Endothelial cell (in vitro differentiated cells): ENCODE measurements around the gene OS9. TPM values are rescaled to one million over a fixed set of nuclear protein-coding genes. Genes with fewer than 3 reads are reported as not detected.
"Not testable (repeated sequence)": the region's sequence is repeated elsewhere in the genome, so short reads cannot be mapped to it uniquely, and the experiment has no call there.

Experiments
- DNase-seq: peaks from one replicate; pipeline ENCODE4 v3.0.0; 2021; ENCODE audit warnings: low spot score
- H3K27ac Mint-ChIP-seq: one replicate; pipeline ENCODE4 v1.8.0; 2021; ENCODE audit warnings: mixed read lengths, inconsistent platforms; ENCODE audit not compliant: unreplicated experiment
- H3K27me3 Mint-ChIP-seq: one replicate; pipeline ENCODE4 v1.8.0; 2021; ENCODE audit warnings: mild to moderate bottlenecking, moderate library complexity, mixed read lengths, inconsistent platforms; ENCODE audit not compliant: unreplicated experiment
- H3K36me3 Mint-ChIP-seq: one replicate; pipeline ENCODE4 v1.8.0; 2021; ENCODE audit warnings: mild to moderate bottlenecking, low read depth, mixed read lengths, inconsistent platforms; ENCODE audit not compliant: unreplicated experiment
- H3K4me1 Mint-ChIP-seq: one replicate; pipeline ENCODE4 v1.8.0; 2021; ENCODE audit warnings: mild to moderate bottlenecking, mixed read lengths, inconsistent platforms; ENCODE audit not compliant: unreplicated experiment
- H3K4me3 Mint-ChIP-seq: one replicate; pipeline ENCODE4 v1.8.0; 2021; ENCODE audit warnings: mild to moderate bottlenecking, mixed read lengths, inconsistent platforms; ENCODE audit not compliant: unreplicated experiment
- H3K9me3 Mint-ChIP-seq: one replicate; pipeline ENCODE4 v1.8.0; 2021; ENCODE audit warnings: mixed read lengths, inconsistent platforms; ENCODE audit not compliant: unreplicated experiment
- CTCF ChIP-seq: fragments of 200-600 bp; sonication (generic); IDR thresholded peaks from one replicate; pipeline ENCODE4 v1.5.0; 2021; ENCODE audit warnings: antibody characterized with exemption; ENCODE audit not compliant: unreplicated experiment
- long read RNA-seq: library from polyadenylated mRNA; unstranded; transcript quantifications from one replicate; pipeline ENCODE4 v2.0.0, GENCODE V29; 2020; ENCODE audit not compliant: unreplicated experiment
- total RNA-seq: library from RNA; stranded (reverse); fragmentation: NEBNext Ultra II Directional; extraction: Animal tissue kit (Norgen Biotek cat#: 25700); gene quantifications from one replicate; pipeline ENCODE4 v1.2.1, GENCODE V29; 2021; ENCODE audit not compliant: unreplicated experiment

The OS9 gene
- 220 TPM for total RNA-seq
- long read RNA-seq, transcript OS9-202 (15 exons, 2,691 nt): minor isoform, 50 of 245 reads
- long read RNA-seq, transcript OS9-201 (14 exons, 2,505 nt): minor isoform, 37 of 245 reads
- long read RNA-seq, transcript OS9-203 (14 exons, 2,457 nt): minor isoform, 10 of 245 reads
- long read RNA-seq, transcript OS9-220 (14 exons, 2,135 nt): major isoform, 81 of 245 reads
- long read RNA-seq, partial matches to known transcripts: 22 of 245 reads
- long read RNA-seq, other reads (novel, unspliced or antisense): 37 of 245 reads

GRCh38 chr12:57693659-57694458 lies at the start of gene OS9:
Gene OS9 (plus strand): TSS chr12:57694132. CDS start chr12:57694162, 30 bp downstream.
- H3K9me3 Mint-ChIP-seq: no peaks in the 10 kb centered on the region
- no peak within 1 kb of the TSS for H3K4me3 Mint-ChIP-seq
- H3K27me3 Mint-ChIP-seq: peaks cover 2% of the 10 kb centered on the region
- H3K27ac Mint-ChIP-seq: no peak within 1 kb of the TSS
- no peaks in the 10 kb centered on the region for H3K4me1 Mint-ChIP-seq
- peaks cover 22% of the 10 kb centered on the region for H3K36me3 Mint-ChIP-seq
- DNase-seq: peak; percentile 80
- TF ChIP-seq CTCF: peak; percentile 73

GRCh38 chr12:57645990-57646658 lies 47.8 kb upstream of the OS9 start:
- H3K36me3 Mint-ChIP-seq, H3K9me3 Mint-ChIP-seq, H3K4me1 Mint-ChIP-seq, H3K27me3 Mint-ChIP-seq, DNase-seq, H3K27ac Mint-ChIP-seq, H3K4me3 Mint-ChIP-seq: not testable (repeated sequence)

- H3K27ac Mint-ChIP-seq, H3K4me3 Mint-ChIP-seq: not testable (repeated sequence)
Measured at GRCh38 chr12:57646659-57647049, 47.3 kb upstream of the OS9 start.

GRCh38 chr12:57654042-57654441 lies 39.9 kb upstream of the OS9 start:
- Mint-ChIP-seq H3K4me3 (no peak overlapping the region), H3K36me3 (peaks cover 14% of the 10 kb centered on the region), H3K4me1 (no peaks in the 10 kb centered on the region), H3K9me3 (no peaks in the 10 kb centered on the region), H3K27ac (no peak overlapping the region), H3K27me3 (peaks cover 1% of the 10 kb centered on the region)
- TF ChIP-seq CTCF: no peak
- DNase-seq: no peak

More at GRCh38 chr12:57646659-57647049, 47.3 kb upstream of the OS9 start:
- H3K9me3 Mint-ChIP-seq, DNase-seq, H3K36me3 Mint-ChIP-seq, H3K4me1 Mint-ChIP-seq, H3K27me3 Mint-ChIP-seq: not testable (repeated sequence)

GRCh38 chr12:57655541-57656240 lies 38.2 kb upstream of the OS9 start:
- Mint-ChIP-seq H3K36me3 (peaks cover 15% of the 10 kb centered on the region), H3K27me3 (peaks cover 3% of the 10 kb centered on the region), H3K9me3 (no peaks in the 10 kb centered on the region), H3K4me3 (no peak overlapping the region), H3K27ac (no peak overlapping the region), H3K4me1 (no peaks in the 10 kb centered on the region)
- TF ChIP-seq CTCF: no peak
- DNase-seq: no peak

- peaks cover 15% of the 10 kb centered on the region for H3K36me3 Mint-ChIP-seq
- not testable (repeated sequence) for DNase-seq, H3K27ac Mint-ChIP-seq, H3K27me3 Mint-ChIP-seq, H3K4me3 Mint-ChIP-seq, H3K4me1 Mint-ChIP-seq, H3K9me3 Mint-ChIP-seq
Measured at GRCh38 chr12:57656408-57656807, 37.5 kb upstream of the OS9 start.
